SU-DHL-6 (cell line): ENCODE measurements around the gene GSC2.

Source experiments
- EZH2phosphoT487 ChIP-seq: fragments of 200-600 bp; sonication (generic), shearing (Covaris generic); conservative IDR thresholded peaks from 2 replicates; pipeline ENCODE4 v1.6.1; 2018; ENCODE audit warnings: mild to moderate bottlenecking, antibody characterized with exemption, low read length, moderate library complexity, mixed read lengths
- TF ChIP-seq, protein P1 (sequence below): fragments of 200-600 bp; sonication (generic); IDR thresholded peaks from one replicate; pipeline ENCODE4 v1.5.1; 2017; ENCODE audit warnings: antibody characterized with exemption, mild to moderate bottlenecking, low read length, moderate library complexity; ENCODE audit not compliant: insufficient read depth, poor library complexity, severe bottlenecking

GRCh38 chr22:19175026-19175601 is 25.0 kb upstream of the GSC2 start:
- TF ChIP-seq, protein P1, sequence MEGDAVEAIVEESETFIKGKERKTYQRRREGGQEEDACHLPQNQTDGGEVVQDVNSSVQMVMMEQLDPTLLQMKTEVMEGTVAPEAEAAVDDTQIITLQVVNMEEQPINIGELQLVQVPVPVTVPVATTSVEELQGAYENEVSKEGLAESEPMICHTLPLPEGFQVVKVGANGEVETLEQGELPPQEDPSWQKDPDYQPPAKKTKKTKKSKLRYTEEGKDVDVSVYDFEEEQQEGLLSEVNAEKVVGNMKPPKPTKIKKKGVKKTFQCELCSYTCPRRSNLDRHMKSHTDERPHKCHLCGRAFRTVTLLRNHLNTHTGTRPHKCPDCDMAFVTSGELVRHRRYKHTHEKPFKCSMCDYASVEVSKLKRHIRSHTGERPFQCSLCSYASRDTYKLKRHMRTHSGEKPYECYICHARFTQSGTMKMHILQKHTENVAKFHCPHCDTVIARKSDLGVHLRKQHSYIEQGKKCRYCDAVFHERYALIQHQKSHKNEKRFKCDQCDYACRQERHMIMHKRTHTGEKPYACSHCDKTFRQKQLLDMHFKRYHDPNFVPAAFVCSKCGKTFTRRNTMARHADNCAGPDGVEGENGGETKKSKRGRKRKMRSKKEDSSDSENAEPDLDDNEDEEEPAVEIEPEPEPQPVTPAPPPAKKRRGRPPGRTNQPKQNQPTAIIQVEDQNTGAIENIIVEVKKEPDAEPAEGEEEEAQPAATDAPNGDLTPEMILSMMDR, result no peak
- TF ChIP-seq EZH2phosphoT487, result no peak
